Lower leg skin (tissue), 3 donors: ENCODE results near the gene IL1RAP.

Experiments
- POLR2A ChIP-seq, 2 donors: fragments of 450-650 bp; IDR thresholded peaks; one replicate each; pipeline ENCODE4 v1.6.1; 2016 to 2017; ENCODE audit warnings: antibody characterized with exemption in 2 of 2, mild to moderate bottlenecking in 1 of 2, moderate library complexity in 1 of 2
- TF ChIP-seq, protein P1 (sequence below), 3 donors: fragments of 450-650 bp; IDR thresholded peaks; one replicate each; pipeline ENCODE4 v1.5.1; 2016; ENCODE audit warnings: antibody characterized with exemption in 3 of 3, mild to moderate bottlenecking in 3 of 3, moderate library complexity in 2 of 3

GRCh38 chr3:190697901-190698300 is 184.0 kb downstream of the IL1RAP start:
- no peak for TF ChIP-seq POLR2A (IDR thresholded peaks at IDR 0.05)
- TF ChIP-seq, protein P1, sequence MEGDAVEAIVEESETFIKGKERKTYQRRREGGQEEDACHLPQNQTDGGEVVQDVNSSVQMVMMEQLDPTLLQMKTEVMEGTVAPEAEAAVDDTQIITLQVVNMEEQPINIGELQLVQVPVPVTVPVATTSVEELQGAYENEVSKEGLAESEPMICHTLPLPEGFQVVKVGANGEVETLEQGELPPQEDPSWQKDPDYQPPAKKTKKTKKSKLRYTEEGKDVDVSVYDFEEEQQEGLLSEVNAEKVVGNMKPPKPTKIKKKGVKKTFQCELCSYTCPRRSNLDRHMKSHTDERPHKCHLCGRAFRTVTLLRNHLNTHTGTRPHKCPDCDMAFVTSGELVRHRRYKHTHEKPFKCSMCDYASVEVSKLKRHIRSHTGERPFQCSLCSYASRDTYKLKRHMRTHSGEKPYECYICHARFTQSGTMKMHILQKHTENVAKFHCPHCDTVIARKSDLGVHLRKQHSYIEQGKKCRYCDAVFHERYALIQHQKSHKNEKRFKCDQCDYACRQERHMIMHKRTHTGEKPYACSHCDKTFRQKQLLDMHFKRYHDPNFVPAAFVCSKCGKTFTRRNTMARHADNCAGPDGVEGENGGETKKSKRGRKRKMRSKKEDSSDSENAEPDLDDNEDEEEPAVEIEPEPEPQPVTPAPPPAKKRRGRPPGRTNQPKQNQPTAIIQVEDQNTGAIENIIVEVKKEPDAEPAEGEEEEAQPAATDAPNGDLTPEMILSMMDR (IDR thresholded peaks at IDR 0.05) = no peak
